HG03066 (cell line): ENCODE results near the gene EML2.
"Not testable (repeated sequence)": the region's sequence is repeated elsewhere in the genome, so short reads cannot be mapped to it uniquely, and the experiment has no call there.

ENCODE experiments used
- ATAC-seq: cut with Tn5 transposase; IDR thresholded peaks from one replicate; pipeline ENCODE4 v1.9.1; 2021; ENCODE audit warnings: low read depth; ENCODE audit not compliant: unreplicated experiment

EML2 gene

DNA sequence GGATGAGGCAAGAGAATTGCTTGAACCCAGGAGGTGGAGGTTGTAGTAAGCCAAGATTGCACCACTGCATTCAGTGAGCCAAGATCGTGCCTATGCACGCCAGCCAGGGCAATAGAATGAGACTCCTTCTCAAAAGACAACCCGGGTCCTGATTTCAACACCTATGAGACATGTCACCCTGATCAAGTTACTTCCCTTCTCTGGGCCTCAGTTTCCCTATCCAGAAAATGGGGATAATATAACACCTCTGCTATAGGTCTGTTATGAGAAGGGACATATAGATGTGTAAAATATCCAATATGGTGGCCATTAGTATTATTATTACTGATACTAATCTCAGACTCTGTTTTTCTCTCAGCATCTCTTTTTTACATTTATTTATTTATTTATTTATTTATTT is 15.9 kb upstream of the EML2 start:
- no peak for ATAC-seq

DNA sequence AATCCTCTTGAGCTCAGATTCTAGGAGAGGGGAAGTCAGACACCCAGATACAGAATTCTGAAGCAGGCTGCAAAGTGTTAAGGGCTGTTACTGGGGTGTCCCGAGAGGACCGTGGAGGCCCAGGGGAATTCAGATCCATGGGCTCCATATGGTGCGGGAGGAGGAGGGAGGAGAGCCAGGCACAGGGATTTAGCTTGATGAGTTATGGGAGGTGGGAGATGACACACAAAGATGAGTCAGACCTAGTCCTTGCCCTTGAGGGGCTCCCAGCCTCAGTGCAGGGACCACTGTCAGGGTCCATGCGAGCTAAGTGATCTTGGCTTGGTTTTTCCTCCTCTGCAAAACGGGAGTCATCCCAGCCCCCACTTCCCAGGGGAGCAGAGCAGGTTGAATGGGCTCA is 14.4 kb upstream of the EML2 start:
- no peak for ATAC-seq

GRCh38 chr19:45650722-45651121 is 11.5 kb upstream of the EML2 start:
- ATAC-seq: no peak

GRCh38 chr19:45646345-45646698 is 7.1 kb upstream of the EML2 start:
- no peak for ATAC-seq

- ATAC-seq: peak; percentile 32
These were observed 6.6 kb upstream of the EML2 start for GRCh38 chr19:45645631-45646344.

GRCh38 chr19:45645068-45645630 is 6.0 kb upstream of the EML2 start:
- ATAC-seq: no peak

GRCh38 chr19:45643927-45644771 is 5.0 kb upstream of the EML2 start:
- no peak for ATAC-seq

DNA sequence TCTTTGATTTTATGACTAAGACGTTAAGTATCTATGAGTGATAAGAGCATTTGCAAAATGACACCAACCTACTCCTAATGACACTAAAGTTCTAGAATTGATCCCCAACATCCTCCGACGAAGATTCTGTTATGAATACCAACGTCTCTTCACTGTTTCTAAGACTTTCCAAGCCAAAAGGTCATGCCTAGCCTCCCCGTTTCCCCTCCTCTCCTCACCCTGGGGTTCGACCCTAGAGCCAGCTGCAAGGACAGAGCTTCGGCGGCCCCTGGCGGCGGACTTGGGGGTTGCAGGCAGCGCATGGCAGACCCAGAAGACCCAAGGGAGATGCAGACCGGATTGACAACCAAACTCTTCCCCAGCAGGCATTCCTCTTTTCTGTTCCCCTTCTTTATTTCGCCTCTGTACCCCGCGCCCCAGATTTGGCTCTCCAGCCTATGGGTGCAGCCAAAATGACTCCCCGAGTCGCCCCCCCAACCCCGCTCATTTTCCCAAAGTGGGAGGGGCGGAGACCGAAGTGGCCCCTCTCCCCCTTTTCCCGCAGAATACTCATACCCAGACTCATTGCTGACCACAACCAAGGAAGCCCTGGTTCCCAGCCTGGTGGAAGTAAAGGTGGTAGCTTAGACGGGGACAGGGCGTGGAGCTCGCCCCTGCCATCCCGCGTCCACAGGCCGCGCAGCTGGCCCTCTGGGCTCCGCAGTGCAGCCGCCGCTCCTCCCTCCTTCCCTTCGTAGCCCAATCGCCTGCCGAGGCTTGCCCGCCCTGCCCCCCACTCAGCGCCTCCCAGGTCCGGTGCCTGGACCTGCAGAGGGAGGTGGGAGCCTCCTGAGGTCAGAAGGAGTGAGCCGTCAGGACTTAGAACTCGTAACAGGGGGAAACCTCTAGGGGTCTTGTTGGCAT is 4.1 kb upstream of the EML2 start:
- ATAC-seq: no peak

GRCh38 chr19:45641274-45642105 is 2.3 kb upstream of the EML2 start:
- ATAC-seq: peak; percentile 39

DNA sequence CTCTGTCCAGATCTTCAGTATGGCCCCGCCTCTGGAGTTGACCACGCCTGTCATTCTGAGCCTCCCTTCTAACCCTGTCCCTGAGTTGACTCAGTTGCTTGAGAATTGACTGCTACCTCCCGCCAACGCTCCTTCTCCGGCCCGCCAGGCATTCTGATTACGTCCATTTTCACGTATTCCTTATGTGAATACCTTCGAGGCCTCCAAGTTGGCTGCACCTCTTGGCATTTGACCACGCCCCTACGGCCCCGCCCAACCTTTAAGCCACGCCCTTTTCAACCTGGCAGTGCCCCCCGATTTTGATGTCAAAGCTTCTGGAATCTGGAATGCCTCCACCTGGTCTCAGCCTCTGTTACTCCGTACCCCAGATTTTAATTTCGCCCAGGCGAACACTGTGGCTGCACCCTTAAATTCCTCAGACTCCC is 1.7 kb upstream of the EML2 start:
- ATAC-seq: no peak

- ATAC-seq: no peak
These were observed 1.1 kb downstream of the EML2 start for GRCh38 chr19:45637890-45638667.

DNA sequence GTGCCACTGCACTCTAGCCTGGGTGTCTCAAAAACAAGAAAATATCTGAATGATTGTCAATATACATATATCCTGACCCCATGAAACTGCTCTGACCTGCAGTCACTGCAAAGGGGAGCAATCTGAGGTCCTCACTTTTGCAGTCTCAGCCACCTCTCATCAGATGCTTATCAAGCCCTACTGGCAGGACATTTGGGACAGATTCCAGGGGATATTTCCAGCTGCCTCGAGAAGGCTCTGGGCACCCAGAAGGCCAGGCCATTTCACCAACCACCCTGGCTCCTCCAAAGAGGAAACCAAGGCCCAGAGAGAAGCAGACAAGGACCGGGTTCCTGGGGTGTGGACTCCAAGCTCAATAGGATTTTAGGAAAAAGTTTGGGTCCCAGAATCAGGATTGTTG is 2.3 kb downstream of the EML2 start:
- ATAC-seq: no peak

DNA sequence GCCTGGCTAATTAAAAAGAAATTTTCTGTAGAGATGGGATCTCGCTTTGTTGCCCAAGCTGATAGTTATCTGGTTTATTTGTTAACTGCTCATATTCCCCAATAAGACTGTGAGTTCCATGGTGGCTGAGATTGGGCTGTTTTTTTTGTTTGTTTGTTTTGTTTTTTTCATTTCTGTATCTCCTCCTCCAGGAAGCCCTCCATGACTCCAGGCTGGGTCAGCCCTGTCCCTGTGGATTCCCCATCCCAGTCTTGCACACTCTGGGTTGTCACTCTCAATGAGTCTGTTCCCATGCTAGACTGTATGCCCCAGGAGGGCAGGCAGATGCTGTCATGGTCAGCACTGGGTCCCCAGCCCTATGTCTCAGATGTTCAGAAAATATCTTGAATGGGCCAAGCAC is 2.9 kb downstream of the EML2 start:
- no peak for ATAC-seq

- ATAC-seq: no peak
These were observed 6.6 kb downstream of the EML2 start for GRCh38 chr19:45632468-45633196.

GRCh38 chr19:45630463-45630862 is 8.7 kb downstream of the EML2 start:
- ATAC-seq: no peak

DNA sequence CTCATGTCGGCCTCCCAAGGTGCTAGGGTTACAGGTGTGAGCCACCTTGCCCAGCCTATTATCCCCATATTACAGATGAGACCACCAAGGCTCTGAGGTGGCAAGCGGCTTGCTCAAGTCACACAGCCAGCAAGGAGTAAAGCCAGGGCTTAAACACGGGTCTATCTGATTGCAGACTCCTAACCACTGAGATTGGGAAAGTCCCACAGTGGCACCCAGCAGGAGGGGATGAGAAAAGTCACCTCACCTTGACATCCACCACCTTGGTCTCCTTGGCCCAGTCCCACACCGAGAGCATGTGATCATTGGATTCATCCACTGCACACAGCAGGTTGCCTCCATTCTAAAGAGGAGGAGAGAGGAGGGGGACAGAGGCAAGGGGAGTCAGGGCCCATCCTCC is 9.5 kb downstream of the EML2 start:
- ATAC-seq: no peak

DNA sequence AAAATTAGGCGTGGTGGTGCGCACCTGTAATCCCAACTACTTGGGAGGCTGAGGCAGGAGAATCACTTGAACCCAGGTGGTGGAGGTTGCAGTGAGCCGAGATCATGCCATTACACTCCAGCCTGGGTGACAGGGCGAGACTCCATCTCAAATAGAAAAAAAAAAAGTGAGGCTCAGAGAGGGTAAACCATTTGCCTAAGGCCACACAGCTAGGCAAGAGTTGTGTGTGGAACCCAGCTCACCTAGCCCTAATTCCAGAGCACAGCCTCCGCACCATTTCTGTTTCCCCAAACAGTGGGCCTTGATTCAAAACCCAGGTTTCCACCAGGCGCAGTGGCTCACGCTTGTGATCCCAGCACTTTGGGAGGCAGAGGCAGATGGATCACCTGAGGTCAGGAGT is 11.0 kb downstream of the EML2 start:
- ATAC-seq: not testable (repeated sequence)

DNA sequence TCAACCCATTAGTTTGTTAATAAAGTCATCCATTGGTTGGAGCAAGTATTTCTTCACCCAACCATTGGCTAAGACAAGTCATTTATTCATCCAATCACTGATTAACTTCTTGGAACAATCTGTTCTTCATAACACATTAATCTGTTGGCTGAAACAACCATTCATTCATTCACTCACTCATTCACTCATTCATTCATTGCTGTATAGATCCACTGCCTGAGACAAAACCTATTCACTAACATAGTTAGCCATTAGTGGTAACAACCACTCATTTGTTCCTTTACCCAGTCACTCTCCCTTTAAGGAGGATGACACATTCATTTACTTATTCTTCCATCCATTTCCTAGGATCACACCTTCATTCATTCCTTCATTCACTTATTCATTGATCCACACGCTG is 15.2 kb downstream of the EML2 start:
- no peak for ATAC-seq
